HepG2 (cell line): ENCODE results near the gene TSEN54. TPM values are rescaled to one million over a fixed set of nuclear protein-coding genes. Genes with fewer than 3 reads are reported as not detected.

Experiments
- ARNT2 ChIP-seq: sonication (generic); formaldehyde crosslinking; IDR thresholded peaks from 2 replicates; pipeline ENCODE4 v1.8.0; 2022; ENCODE audit warnings: mild to moderate bottlenecking, low read depth, missing genetic modification reagents, moderate library complexity
- HOXA3 ChIP-seq: sonication (generic); formaldehyde crosslinking; IDR thresholded peaks from 2 replicates; pipeline ENCODE4 v1.5.0; 2020; ENCODE audit warnings: missing genetic modification reagents
- ISL2 ChIP-seq: sonication (generic); formaldehyde crosslinking; IDR thresholded peaks from 2 replicates; pipeline ENCODE4 v1.5.0; 2020; ENCODE audit warnings: missing genetic modification reagents
- JDP2 ChIP-seq: sonication (generic); formaldehyde crosslinking; IDR thresholded peaks from 2 replicates; pipeline ENCODE4 v1.8.1; 2022; ENCODE audit warnings: missing genetic modification reagents, borderline replicate concordance
- KDM4B ChIP-seq: sonication (generic); formaldehyde crosslinking; IDR thresholded peaks from 2 replicates; pipeline ENCODE4 v1.4.0; 2020; ENCODE audit warnings: missing genetic modification reagents
- KDM6A ChIP-seq: IDR thresholded peaks from 2 replicates; pipeline ENCODE4 v1.6.1; 2016; ENCODE audit warnings: low read depth
- MEIS2 ChIP-seq: sonication (generic); formaldehyde crosslinking; IDR thresholded peaks from 2 replicates; pipeline ENCODE4 v1.9.0; 2021; ENCODE audit warnings: mild to moderate bottlenecking, missing genetic modification reagents
- SMAD9 ChIP-seq: sonication (generic); formaldehyde crosslinking; IDR thresholded peaks from 2 replicates; pipeline ENCODE4 v1.5.1; 2020; ENCODE audit warnings: mild to moderate bottlenecking, missing genetic modification reagents
- TARDBP ChIP-seq: sonication (generic); formaldehyde crosslinking; IDR thresholded peaks from 2 replicates; pipeline ENCODE4 v1.8.0; 2022; ENCODE audit warnings: mild to moderate bottlenecking, missing genetic modification reagents
- TP53 ChIP-seq: sonication (generic); formaldehyde crosslinking; conservative IDR thresholded peaks from 2 replicates; pipeline ENCODE4 v1.4.0; 2020; ENCODE audit warnings: missing genetic modification reagents
- ZIK1 ChIP-seq: sonication (generic); formaldehyde crosslinking; IDR thresholded peaks from 2 replicates; pipeline ENCODE4 v1.5.0; 2020; ENCODE audit warnings: mild to moderate bottlenecking, low read depth, missing genetic modification reagents, borderline replicate concordance
- ZNF496 ChIP-seq: sonication (generic); formaldehyde crosslinking; IDR thresholded peaks from 2 replicates; pipeline ENCODE4 v1.8.1; 2023; ENCODE audit warnings: mild to moderate bottlenecking, moderate library complexity, missing genetic modification reagents; ENCODE audit not compliant: insufficient replicate concordance
- ZNF777 ChIP-seq: sonication (generic); formaldehyde crosslinking; IDR thresholded peaks from 2 replicates; pipeline ENCODE4 v1.4.0; 2020; ENCODE audit warnings: missing genetic modification reagents
- ZNF839 ChIP-seq: sonication (generic); formaldehyde crosslinking; IDR thresholded peaks from 2 replicates; pipeline ENCODE4 v1.4.0; 2020; ENCODE audit warnings: missing genetic modification reagents, mild to moderate bottlenecking, borderline replicate concordance
- polyA plus RNA-seq, 8 experiments: library from polyadenylated mRNA; depleted of rRNA in 3 of 8; stranded (reverse) in 7 of 8; unstranded in 1 of 8; fragments of >200 nt; fragmentation: Illumina TruSeq in 4 of 8; extraction: Trizol in 4 of 8; gene quantifications; 2 replicates each; pipeline versions ENCODE4 v1.2.1 to v1.2.3, GENCODE V29; 2011 to 2016; ENCODE audit warnings: low read depth in 4 of 8, missing spikeins in 1 of 8, mixed read lengths in 1 of 8; ENCODE audit not compliant: insufficient read depth in 1 of 8
- total RNA-seq, 5 experiments: library from RNA; depleted of rRNA; stranded (reverse); fragments of >200 nt; fragmentation: Illumina TruSeq; extraction: Trizol; gene quantifications; 2 replicates each; pipeline ENCODE4 v1.2.3, GENCODE V29; 2016; ENCODE audit warnings: low read depth in 1 of 5
- TF ChIP-seq, protein P1 (sequence below): sonication (generic); formaldehyde crosslinking; IDR thresholded peaks from 2 replicates; pipeline ENCODE4 v1.4.0; 2020; ENCODE audit warnings: missing genetic modification reagents, borderline replicate concordance
- TF ChIP-seq, protein P2 (sequence below): sonication (generic); formaldehyde crosslinking; IDR thresholded peaks from 2 replicates; pipeline ENCODE4 v1.5.0; 2020; ENCODE audit warnings: mild to moderate bottlenecking, missing genetic modification reagents, moderate library complexity

The TSEN54 gene
- total and polyA plus RNA-seq, 2 of the 13 experiments (the other 11 are each of a cell fraction or from before 2014, with no cell fraction given): 62.9 to 63.3 TPM

DNA sequence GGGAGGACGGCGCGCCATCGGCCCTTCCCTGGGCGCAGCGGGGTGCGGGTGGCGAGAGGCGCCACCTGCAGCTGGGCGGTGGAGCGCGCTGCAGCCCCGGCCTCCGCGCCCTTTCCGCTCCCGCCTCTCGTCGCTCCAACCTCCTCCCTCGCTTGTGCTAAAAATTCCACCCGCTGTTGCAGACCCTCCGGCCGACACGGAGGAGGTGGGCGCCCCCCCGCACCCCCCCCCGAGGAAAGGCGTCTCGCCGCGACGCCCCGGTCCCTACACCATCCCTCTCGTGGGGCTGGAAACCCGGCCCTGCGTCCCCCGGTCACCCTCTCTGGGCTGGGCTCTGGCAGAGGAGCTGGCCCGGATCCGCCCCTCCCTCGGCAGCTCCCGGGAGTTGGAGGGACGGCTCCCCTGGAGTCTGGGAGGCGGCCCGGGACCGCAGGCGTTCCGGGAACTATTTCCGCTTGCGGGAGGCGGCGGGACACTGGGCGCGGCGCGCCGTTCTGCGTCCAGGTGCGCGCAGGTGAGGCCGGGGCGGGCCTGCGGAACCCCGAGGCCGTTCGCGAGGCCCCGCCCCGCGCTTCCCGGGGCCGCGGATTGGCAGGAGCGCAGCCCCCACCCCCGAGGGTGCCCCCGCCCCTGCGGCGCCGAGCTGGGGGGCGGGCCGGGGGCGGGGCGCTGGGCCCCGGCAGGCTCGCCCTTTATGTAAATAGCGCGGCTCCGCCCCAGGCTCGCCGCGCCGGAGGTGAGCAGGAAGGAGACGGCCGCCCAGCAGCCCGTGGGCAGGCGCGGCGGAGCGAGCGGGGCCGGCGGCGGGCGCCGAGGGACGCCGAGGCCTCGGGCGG, 8.9 kb downstream of the TSEN54 start, which contains the start of gene LLGL2 (continued):
- TF ChIP-seq, protein P1, sequence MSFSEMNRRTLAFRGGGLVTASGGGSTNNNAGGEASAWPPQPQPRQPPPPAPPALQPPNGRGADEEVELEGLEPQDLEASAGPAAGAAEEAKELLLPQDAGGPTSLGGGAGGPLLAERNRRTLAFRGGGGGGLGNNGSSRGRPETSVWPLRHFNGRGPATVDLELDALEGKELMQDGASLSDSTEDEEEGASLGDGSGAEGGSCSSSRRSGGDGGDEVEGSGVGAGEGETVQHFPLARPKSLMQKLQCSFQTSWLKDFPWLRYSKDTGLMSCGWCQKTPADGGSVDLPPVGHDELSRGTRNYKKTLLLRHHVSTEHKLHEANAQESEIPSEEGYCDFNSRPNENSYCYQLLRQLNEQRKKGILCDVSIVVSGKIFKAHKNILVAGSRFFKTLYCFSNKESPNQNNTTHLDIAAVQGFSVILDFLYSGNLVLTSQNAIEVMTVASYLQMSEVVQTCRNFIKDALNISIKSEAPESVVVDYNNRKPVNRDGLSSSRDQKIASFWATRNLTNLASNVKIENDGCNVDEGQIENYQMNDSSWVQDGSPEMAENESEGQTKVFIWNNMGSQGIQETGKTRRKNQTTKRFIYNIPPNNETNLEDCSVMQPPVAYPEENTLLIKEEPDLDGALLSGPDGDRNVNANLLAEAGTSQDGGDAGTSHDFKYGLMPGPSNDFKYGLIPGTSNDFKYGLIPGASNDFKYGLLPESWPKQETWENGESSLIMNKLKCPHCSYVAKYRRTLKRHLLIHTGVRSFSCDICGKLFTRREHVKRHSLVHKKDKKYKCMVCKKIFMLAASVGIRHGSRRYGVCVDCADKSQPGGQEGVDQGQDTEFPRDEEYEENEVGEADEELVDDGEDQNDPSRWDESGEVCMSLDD (CRISPR knock-in tag): peak; percentile 60; the same call in 1 of the 2 replicates
- TF ChIP-seq KDM4B (CRISPR knock-in tag): no peak; the same call in 1 of the 2 replicates
- peak; percentile 66 for TF ChIP-seq MEIS2 (CRISPR knock-in tag)
- TF ChIP-seq ZNF839 (CRISPR knock-in tag): peak; percentile 54; the same call in 1 of the 2 replicates
- TF ChIP-seq, protein P2, sequence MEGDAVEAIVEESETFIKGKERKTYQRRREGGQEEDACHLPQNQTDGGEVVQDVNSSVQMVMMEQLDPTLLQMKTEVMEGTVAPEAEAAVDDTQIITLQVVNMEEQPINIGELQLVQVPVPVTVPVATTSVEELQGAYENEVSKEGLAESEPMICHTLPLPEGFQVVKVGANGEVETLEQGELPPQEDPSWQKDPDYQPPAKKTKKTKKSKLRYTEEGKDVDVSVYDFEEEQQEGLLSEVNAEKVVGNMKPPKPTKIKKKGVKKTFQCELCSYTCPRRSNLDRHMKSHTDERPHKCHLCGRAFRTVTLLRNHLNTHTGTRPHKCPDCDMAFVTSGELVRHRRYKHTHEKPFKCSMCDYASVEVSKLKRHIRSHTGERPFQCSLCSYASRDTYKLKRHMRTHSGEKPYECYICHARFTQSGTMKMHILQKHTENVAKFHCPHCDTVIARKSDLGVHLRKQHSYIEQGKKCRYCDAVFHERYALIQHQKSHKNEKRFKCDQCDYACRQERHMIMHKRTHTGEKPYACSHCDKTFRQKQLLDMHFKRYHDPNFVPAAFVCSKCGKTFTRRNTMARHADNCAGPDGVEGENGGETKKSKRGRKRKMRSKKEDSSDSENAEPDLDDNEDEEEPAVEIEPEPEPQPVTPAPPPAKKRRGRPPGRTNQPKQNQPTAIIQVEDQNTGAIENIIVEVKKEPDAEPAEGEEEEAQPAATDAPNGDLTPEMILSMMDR: peak; percentile 88
- no peak for TF ChIP-seq JDP2 (CRISPR knock-in tag)
- TF ChIP-seq SMAD9 (CRISPR knock-in tag): no peak
- TF ChIP-seq TP53 (CRISPR knock-in tag): no peak
- TF ChIP-seq ZNF496 (CRISPR knock-in tag): no peak
- TF ChIP-seq KDM6A: no peak
- peak; percentile 68; the same call in 1 of the 2 replicates for TF ChIP-seq ZIK1 (CRISPR knock-in tag)
- peak; percentile 82 for TF ChIP-seq ZNF777
- peak; percentile 27; the same call in 1 of the 2 replicates for TF ChIP-seq ARNT2 (CRISPR knock-in tag)
- peak; percentile 59; the same call in 1 of the 2 replicates for TF ChIP-seq TARDBP
- TF ChIP-seq HOXA3 (CRISPR knock-in tag): peak; percentile 55
- peak; percentile 70 for TF ChIP-seq ISL2 (CRISPR knock-in tag)
- TF ChIP-seq, all 625 proteins: peak for 273
